HG03066 (cell line): ENCODE data around the gene PRR23A.
"Not testable (repeated sequence)": the region's sequence is repeated elsewhere in the genome, so short reads cannot be mapped to it uniquely, and the experiment has no call there.

Source experiments
- ATAC-seq: cut with Tn5 transposase; IDR thresholded peaks from one replicate; pipeline ENCODE4 v1.9.1; 2021; ENCODE audit warnings: low read depth; ENCODE audit not compliant: unreplicated experiment

PRR23A gene

DNA sequence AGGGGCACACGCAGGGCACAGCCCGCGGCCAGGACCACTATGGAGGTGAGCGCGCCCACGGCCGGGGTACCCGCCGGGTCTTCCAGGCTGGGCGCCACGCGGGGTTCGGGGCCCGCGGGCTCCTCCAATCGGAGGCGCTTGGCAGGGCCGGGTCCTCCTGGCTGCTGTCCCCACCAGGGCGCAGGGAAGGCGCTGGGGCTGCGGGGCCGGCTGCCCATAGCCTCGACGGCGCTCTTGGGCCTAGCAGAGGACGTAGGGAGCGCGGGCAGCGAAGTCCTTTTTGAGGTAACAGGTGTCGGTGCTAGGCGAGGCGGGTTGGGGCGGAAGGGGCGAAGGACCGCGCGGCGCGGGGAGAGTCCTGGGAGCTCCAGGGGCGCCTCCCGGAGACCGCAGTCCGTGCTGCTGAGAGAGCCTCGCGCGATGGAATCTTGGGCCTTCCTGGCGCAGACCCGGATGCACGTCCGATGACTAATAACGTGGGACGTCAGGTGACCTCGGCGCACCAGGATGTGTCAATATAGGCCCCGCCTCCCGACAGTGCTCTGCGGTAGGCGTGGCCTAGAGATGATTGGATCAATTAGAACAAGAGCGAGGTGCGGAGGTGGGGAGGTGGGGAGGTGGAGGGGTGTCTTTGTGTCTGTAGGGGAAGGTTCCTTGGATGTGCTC, at the start of gene PRR23A:
PRR23A (minus strand) TSS at position 218 of the 666 bp plus-strand sequence; CDS start at position 218, 0 bp downstream.
- no peak for ATAC-seq

DNA sequence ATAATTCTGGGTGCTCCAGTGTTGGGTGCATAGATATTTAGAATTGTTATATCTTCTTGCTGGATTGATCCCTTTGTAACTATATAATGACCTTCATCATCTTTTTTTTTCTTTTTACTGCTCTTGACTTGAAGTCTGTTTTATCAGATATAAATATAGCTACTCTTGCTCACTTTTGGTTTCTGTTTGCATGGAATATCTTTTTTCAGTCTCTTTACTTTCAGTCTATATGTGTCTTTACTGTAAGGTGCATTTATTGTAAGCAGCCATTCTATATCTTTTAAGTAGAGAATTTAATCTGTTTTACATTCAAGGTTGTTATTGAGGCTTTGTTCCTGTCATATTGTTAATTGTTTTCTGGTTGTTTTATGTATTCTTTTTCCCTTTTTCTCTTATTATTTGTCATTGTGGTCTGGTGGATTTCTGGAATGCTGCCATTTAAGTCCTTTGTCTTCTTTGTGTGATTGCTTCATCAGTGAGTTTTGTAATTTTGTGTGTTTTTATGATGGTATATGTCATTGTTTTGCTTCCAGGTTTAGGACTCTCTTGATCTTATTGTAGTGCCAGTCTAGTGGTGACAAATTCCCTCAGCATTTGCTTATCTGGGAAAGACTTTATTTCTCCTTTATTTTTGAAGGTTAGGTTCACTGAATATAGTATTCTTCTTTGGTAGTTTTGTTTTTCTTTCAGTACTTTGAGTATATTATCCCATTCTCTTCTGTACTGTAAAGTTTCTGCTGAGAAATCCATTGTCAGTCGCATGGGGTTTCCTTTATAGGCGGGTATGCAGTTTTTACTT, 46.9 kb upstream of the PRR23A start:
- no peak for ATAC-seq

DNA sequence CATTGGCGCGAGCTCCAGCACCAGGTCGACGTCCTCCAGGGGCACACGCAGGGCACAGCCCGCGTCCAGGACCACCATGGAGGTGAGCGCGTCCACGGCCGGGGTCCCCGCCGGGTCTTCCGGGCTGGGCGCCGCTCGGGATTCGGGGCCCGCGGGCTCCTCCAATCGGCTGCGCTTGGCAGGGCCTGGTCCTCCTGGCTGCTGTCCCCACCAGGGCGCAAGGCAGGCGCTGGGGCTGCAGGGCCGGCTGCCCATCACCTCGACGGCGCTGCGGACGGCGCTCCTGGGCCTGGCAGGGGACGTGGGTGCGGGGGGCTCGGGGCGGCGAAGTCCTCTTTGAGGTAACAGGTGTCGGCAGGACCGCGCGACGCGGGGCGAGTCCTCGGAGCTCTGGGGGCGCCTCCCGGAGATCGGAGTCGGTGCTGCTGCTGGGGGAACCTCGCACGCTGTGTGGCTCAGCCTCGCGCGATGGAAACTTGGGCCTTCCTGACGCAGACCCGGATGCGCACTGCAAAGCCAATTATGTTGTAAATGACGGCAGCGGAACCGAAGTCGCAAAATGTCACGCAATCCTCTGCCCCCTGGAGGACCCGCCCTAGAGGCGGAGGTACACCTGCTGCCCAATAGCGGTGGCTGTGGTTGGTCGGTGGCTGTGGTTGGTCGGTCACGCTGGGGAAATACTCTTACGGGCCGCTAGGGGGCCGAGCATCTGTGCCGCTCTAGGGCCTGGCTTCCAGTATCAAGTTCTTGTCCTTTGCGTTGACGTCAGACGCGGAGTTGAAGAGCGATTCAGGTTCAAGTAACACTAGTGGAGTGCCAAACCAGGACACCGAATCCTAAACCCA, 38.5 kb upstream of the PRR23A start, which contains the start of gene PRR23C:
PRR23C (minus strand) TSS at position 527 of the 845 bp plus-strand sequence; CDS start at position 255, 272 bp downstream.
- no peak for ATAC-seq

DNA sequence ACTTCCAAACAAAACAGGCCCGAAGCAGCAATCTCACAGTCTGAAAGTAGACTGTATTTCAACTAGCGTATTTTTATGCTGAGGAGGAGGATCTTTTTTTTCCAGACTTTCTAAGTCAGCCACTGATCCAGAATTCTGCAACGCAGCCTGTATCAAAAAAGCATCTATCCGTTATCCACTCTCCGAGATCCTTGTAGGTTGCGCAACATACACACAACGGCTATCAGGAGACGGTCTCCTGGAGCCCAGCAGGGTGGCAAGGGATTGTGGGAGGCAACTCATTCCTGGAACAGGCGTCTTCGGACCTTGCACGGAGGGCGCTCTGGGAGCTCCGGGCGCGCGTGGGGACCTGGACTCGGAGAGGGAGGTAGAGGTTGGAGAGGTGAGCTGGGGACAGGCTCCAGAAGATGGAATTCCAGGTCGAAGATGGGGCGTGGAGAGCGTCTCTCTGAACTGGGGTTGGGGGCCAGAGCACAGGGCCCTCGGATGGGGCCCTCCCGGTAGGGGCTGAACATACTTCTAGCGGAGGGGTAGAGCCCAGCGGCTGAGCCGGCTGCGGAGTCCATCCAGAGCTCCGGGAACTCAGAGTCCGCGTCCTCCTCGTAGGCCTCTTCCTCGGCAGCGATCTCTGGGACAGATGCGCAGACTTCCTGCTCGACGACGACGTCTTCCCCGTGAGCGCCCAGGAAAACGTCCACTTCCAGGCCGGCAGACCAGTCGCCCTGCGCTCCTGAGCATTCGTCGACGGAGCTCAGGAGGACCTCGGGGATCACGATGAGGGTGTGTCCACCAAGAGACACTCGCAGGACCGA, 37.7 kb upstream of the PRR23A start:
- no peak for ATAC-seq

DNA sequence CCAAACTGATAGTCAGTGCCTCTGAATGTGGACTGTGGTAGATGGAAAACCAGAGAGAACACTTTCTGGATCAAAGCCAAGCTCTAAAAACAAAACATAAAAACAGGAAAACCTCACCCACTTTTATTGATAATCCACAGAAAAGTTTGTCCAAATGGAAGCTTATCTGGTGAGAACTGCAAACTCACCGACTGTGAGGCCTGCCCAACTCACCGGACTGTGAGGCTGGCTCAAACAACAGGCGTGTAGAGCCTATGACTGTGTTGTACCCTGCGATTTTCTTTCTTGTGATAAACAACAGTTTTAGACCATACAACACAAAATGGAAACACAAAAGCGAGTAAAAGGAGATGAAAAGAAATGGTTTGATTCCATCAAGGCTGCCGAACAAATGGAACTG, 31.4 kb upstream of the PRR23A start:
- ATAC-seq = no peak

DNA sequence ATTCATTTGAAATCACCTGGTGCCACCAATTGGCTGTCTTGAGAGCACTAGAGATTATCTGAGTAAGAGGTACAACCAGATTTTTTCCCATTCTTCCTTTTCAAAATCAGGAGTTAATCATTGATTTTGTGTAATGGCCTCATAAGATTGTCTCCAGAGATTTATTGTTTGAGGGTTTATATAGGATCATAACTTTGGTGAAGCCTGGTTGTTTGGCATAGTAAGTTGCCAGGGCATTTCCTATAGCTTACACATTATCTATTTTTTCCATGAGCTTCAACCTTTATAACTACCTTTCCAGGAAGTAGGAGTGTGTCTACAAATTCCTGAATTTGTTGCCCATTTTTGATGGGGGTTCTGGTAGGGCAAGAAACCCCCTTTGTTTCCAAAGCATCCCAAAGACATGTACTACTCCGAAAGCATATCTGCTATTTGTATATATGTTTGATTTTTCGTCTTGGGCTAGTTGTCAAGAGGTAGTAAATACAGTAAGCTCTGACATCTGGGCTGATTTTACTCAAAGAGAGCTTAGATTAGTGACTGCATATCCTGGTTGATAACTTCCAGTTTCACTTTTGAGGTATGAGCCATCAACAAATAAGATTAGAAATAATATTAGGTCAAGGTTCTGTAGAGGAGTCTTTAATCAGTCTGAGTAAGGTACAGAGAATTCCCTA, 26.4 kb upstream of the PRR23A start:
- ATAC-seq = no peak

DNA sequence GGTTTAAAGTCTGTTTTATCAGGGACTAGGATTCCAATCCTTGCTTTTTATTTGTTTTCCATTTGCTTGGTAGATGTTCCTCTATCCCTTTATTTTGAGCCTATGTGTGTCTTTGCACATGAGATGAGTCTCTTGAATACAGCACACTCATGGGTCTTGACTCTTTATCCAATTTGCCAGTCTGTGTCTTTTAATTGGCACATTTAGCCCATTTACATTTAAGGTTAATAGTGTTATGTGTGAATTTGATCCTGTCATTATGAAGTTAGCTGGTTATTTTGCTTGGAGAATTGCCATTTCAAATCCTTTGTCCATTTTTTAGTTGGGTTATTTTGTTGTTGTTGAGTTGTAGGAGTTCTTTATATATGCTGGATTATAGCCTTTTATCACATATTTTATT, 24.5 kb upstream of the PRR23A start:
- not testable (repeated sequence) for ATAC-seq

DNA sequence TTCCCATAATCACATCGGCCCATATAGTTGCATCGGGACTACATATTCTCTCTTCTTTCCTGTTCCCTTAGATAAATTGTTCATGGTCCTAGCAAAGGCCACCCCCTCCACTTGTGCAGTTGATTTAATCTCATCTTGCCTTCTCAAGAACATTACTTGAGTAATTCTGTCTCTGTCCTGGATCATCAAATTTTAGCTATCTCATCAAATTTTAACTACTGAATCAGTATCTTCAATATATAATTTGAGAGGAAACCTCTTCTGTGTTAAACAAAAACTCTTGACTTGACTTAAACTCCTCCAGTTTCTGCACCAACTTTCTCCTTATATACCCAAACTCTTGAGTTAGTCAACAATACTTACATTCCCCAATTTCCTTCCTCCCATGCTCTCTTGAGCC, 18.9 kb upstream of the PRR23A start:
- no peak for ATAC-seq

DNA sequence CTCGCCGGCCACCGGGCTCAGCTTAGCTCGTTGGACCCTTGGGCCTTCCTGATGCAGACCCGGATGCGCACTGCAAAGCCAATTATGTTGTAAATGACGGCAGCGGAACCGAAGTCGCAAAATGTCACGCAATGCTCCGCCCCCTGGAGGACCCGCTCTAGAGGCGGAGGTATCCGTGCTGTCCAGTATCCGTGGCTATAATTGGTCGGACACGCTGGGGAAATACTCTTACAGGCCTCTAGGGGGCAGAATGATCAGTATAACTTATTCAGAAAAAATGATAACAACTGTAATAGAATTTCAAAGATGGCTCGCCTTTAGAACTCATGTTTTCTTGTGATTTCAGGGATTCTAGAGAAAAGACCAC, 14.8 kb upstream of the PRR23A start, which contains the start of gene PRR23B:
PRR23B (minus strand) TSS at position 59 of the 367 bp plus-strand sequence. CDS start 265 bp downstream, outside the sequence.
- ATAC-seq = no peak

DNA sequence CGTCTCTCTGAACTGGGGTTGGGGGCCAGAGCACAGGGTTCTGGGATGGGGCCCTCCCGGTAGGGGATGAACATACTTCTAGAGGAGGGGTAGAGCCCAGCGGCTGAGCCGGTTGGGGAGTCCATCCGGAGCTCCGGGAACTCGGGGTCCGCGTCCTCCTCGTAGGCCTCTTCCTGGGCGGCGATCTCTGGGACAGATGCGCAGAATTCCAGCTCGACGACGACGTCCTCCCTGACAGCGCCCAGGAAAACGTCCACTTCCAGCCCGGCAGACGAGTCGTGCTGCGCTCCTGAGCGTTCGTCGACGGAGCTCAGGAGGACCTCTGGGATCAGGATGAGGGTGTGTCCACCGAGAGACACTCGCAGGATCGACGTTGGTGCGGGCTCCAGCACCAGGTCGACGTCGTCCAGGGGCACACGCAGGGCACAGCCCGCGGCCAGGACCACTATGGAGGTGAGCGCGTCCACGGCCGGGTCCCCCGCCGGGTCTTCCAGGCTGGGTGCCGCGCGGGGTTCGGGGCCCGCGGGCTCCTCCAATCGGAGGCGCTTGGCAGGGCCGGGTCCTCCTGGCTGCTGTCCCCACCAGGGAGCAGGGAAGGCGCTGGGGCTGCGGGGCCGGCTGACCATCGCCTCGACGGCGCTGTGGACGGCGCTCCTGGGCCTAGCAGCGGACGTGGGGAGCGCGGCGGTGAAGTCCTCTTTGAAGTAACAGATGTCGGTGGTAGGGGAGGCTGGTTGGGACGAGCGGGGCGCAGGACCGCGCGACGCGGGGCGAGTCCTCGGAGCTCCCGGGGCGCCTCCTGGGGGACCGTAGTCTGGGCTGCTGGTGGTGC, 14.2 kb upstream of the PRR23A start:
- no peak for ATAC-seq

DNA sequence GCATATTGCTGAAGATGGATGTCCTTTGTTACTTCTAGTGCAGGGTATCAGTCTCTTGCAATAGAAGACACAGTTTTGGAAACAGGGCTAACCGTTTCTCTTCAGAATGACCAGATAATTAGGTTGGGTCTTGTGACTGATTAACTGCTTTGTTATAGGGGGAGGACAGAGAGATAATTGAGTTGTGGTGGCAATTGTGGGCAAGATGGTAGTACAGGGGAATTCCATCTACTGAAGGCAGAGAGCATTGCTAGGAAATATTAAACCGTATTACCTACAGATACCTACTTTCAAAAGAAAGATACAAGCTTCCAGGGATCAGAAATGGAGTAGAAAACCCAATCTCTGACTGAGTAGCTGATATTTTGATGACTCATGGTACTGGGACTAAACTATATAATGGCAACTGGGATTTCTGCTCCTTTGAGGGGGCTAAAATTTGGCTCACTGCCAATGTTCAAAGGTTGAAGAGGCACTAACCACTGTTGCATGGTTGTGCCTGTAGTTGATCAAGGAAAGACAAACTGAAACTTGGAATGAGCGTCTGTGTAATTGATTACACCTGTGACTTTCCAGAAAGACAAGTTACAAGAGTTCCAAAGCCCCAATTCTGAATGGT, 10.5 kb upstream of the PRR23A start:
- no peak for ATAC-seq

DNA sequence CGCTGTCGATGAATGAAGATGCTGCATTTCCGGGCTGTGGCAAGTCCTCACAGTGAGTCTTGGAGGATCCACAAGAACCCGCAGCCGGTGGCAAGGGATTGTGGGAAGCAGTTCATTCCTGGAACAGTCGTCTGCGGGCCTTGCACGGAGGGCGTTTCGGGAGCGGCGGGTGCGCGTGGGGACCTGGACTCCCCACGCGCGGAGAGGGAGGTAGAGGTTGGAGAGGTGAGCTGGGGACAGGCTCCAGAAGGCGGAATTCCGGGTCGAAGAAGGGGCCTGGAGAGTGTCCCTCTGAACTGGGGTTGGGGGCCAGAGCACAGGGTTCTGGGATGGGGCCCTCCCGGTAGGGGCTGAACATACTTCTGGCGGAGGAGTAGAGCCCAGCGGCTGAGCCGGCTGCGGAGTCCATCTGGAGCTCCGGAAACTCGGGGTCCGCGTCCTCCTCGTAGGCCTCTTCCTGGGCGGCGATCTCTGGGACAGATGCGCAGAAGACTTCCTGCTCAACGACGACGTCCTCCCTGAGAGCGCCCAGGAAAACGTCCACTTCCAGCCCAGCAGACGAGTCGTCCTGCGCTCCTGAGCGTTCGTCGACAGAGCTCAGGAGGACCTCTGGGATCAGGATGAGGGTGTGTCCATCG, 593 bp downstream of the PRR23A start:
- ATAC-seq = no peak

DNA sequence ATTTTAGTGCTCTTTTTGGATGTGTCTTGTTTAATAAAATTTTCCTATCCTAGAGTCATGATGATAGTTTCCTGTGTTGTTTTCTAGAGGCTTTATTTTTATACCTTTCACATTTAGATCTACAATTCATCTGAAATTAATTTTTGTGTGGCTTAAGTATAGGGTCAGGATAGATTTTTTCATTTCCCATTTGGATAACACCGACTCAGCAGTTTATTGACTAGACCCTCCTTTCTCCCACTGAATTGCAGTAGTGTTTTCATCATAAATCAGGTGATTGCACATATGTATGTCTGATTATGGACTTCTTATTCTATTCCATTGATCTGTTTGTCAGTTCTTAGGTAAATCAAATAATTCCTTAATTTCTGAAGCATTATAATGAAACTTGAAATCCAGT, 10.4 kb downstream of the PRR23A start:
- no peak for ATAC-seq

DNA sequence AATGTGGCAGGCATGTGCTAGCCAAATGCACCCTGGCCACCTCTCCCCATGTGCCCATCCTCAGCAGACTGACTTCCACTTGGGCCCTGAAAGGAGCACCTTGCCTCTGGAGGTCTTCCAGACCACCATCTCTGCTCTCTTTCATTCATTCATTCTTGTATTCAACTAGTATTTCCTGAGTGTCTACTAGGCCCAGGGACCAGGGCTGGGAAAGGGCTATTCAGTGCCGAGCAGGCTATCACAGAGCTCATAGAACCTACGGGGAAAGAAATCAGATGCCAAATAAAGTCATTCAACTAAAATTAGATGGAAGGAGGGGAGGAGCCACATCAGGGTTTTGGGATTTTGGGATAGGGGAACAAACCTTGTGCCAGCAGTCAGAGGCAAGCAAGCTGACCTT, 18.9 kb downstream of the PRR23A start:
- ATAC-seq = no peak

DNA sequence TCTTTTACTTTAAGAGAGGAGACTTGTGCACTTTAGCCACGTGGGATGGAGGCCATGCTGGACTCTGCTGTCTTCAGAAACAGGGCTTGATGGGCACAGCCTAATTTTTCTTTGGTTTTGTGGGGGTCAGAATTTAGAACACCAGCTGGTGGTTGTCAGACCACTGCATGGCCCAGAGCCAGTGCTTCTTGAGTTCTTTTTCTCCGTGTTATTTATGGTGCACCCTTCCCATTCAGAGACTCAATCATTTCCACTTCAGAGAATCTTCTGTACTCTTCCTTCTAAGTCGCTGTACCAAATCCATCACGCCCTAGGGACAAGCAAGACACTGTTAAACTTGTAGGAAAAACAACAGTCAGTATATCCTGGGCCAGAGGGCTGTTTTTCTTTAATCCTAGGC, 20.1 kb downstream of the PRR23A start:
- ATAC-seq = no peak

DNA sequence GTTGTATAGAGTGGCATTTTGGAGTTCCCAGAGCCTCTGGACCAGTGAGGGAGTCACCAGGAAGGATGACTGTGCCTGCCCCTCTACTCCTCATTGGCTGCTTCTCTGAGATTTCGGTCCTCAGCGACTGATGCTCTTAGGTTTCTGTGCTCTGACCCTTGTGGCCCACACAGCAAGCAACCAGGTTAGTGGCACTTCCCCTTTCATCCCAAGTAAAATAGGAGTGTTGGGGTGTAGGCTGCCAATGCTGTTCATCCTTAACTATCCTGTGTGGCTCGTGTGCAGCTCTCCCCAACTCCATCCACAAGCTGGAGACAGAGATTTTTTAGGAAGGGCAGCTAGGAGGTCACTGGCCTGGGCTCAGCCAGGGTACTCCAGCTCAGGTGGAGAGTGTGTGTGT, 21.3 kb downstream of the PRR23A start:
- no peak for ATAC-seq

DNA sequence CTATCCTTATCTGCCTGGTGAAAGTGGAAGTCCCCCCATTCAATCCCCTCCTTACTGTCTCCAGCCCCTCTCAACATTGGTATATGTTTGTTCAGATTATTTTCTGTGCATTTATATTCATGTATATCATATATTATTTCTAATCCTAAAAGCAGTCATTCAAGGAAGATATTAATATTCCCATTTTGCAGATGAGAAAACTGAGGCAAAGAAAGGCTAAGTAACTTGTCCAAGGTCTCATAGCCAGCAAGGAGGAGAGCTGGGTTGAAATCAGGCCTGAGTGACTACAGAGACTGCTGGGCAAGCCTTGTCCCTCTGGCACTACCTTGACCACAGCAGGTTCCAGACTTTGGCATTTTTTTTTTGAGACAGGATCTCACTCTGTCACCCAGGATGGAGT, 30.0 kb downstream of the PRR23A start:
- no peak for ATAC-seq

DNA sequence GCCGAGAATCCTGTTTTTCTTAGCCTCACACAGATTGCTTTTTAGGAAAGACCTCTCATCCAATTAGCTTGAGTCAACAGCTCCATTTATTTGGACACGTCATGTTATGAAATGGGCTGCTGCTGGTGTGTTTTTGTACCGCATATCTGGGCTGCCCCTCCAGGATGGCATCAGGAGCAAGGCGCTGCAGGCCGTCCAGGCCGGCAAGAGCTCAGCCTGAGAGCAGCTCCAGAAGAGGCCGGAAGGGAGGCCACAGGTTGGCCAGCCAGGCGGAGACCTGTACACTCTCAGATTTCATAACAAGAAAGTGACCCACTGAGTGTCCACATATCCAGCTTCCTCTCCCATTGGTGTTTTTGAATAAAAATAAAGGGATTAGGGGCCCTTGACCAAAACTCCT, 30.7 kb downstream of the PRR23A start:
- ATAC-seq = no peak
